ENCODE data around the gene MITF.

Gene MITF

DNA sequence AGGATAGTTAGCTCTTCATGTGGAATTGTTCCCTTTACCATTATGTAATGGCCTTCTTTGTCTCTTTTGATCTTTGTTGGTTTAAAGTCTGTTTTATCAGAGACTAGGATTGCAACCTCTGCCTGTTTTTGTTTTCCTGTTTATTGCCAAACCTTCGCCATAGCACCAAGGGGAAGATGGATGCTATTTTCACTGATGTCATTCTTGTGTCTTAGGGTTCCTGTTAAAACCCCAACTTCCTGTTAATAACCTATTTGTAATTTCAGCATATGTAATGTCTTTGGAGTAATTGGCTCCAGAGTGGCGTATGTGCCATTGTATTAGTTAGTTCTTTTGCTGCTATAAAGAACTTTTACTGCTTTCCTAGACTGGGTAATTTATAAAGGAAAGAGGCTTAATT, 271.1 kb downstream of the MITF start:
- FAIRE-seq: no peak
- no peak for DNase-seq (ENCODE audit: insufficient read length, low spot score)
- TF ChIP-seq POLR2A (IDR thresholded peaks at IDR 0.05; ENCODE audit: low read depth, low read length): no peak

DNA sequence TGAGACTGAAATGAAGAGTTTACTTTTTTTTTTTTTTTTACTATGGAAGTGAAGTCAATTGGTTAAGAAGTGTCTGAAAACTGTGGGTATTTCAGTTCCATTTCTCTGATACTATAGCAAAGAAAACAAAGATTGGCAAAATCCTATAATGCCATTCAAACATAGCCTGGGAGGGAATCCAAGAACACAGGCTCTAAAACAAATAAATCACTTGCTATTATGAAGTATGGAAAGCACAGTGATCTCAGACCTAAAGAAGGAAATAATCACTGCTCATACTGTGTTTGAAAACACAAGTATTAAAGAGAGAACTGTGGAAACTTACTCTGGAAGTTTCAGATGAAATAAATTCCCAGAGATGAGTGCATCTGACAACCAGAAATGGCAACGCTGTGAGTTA, 272.3 kb downstream of the MITF start:
- DNase-seq (ENCODE audit: insufficient read length, low spot score) (no peak), FAIRE-seq (no peak)
- no peak for TF ChIP-seq POLR2A (IDR thresholded peaks at IDR 0.05; ENCODE audit: low read depth, low read length)
